GM20000 (cell line): ENCODE results near the gene ANO7.
A peak's percentile ranks its signal among the peaks of the same experiment; 100 is the strongest.
"Not testable (repeated sequence)": the region's sequence is repeated elsewhere in the genome, so short reads cannot be mapped to it uniquely, and the experiment has no call there.

Experiments used
- DNase-seq: peaks from one replicate; pipeline ENCODE4 v3.0.0; 2012; ENCODE audit warnings: low spot score
- TF ChIP-seq, protein P1 (sequence below): IDR thresholded peaks from 2 replicates; pipeline ENCODE4 v1.5.1; 2012; ENCODE audit warnings: mild to moderate bottlenecking, control low read depth; ENCODE audit errors: extremely low read depth, missing control alignments

The ANO7 gene

DNA sequence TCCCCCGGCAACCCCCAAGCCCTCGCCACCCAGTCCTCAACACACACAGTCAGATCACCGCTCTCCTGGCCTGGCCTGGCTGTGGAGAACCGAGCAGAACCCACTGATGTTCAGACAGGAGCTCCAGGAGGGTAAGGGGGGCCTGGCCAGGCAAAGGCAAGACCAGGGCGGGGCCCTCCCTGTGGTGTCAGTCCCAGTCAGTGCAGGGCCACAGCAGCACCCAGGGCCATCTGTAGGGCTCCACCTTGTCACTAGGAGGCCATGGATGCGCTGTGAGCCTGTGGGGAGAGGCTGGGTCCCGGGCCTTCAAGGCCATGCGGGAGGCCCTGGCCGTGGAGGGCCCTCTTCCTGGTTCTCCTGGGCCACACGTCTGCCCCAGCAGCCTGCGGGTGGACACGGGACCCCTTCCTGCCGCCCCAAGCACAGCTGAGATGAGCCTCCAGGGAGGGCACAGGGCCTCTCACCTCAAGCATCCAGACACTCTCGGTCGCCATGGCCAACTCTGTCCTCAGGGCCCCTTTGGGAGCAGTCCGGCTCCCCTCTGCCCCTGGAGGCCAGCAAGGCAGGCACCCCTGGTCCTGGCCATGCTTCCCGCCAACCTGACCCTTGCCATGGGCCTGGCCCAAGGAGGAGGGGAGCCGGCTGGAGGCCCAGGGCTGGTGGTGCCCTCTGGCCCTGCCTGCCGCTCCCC lies 2.0 kb downstream of the ANO7 start:
- DNase-seq: peak; percentile 22
- TF ChIP-seq, protein P1, sequence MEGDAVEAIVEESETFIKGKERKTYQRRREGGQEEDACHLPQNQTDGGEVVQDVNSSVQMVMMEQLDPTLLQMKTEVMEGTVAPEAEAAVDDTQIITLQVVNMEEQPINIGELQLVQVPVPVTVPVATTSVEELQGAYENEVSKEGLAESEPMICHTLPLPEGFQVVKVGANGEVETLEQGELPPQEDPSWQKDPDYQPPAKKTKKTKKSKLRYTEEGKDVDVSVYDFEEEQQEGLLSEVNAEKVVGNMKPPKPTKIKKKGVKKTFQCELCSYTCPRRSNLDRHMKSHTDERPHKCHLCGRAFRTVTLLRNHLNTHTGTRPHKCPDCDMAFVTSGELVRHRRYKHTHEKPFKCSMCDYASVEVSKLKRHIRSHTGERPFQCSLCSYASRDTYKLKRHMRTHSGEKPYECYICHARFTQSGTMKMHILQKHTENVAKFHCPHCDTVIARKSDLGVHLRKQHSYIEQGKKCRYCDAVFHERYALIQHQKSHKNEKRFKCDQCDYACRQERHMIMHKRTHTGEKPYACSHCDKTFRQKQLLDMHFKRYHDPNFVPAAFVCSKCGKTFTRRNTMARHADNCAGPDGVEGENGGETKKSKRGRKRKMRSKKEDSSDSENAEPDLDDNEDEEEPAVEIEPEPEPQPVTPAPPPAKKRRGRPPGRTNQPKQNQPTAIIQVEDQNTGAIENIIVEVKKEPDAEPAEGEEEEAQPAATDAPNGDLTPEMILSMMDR: no peak

DNA sequence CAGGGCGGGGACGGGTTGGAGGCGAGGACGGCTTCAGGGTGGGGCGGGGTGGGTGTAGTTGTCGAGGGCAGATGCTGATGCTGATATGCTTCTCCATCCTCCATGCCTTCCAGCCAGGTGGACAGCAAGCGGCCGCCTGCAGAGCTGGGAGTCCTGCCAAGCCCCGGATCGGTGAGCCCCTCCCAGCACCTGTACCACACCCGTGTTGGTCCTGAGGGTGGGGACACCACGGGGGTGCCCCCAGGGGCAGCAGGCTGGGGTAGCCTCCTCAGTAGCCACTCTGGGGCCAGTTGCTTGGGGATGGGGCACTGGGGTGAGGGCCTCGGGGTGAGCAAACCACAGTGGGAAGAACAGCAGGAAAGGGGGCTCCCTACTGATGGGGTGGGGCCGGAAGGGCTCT lies 2.6 kb downstream of the ANO7 start:
- no peak for DNase-seq
- TF ChIP-seq, protein P1: no peak

DNA sequence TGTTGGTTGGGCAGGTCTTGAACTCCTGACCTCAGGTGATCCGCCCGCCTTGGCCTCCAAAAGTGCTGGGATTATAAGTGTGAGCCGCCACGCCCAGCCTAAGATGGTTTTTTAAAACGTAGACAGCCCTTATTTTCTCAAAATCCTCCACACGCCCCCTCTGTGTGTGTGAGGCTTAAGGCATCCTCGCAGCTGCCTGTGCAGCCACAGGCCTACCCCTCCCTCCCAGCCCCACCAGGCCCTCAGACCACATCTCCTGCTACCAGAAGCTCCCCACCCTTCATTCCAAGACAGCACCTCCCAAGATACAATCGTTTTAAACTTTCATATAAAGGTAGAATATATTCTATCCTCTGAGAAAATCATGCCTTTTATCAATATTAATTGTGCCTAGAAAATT lies 4.8 kb downstream of the ANO7 start:
- TF ChIP-seq, protein P1: no peak
- DNase-seq: no peak

DNA sequence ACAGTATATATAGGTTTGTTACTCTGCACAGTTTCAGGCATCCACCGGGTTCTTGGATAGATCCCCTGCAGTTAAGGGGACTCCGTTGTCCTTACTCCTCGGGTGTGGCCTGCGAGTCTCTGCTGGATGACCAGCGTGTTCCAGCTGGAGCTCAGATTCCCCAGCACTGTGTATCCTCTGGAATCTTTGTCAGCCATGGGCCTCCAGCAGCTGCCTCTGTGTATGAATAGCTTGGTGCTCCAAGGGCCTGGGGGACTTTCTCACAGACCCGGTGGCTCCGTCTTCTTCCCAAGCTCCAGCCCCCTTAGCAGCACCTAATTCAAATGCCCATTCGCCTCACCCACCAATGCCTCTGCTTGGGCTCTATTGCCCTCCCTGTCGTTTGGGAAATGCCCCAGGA lies 6.3 kb downstream of the ANO7 start:
- no peak for DNase-seq
- TF ChIP-seq, protein P1: no peak

DNA sequence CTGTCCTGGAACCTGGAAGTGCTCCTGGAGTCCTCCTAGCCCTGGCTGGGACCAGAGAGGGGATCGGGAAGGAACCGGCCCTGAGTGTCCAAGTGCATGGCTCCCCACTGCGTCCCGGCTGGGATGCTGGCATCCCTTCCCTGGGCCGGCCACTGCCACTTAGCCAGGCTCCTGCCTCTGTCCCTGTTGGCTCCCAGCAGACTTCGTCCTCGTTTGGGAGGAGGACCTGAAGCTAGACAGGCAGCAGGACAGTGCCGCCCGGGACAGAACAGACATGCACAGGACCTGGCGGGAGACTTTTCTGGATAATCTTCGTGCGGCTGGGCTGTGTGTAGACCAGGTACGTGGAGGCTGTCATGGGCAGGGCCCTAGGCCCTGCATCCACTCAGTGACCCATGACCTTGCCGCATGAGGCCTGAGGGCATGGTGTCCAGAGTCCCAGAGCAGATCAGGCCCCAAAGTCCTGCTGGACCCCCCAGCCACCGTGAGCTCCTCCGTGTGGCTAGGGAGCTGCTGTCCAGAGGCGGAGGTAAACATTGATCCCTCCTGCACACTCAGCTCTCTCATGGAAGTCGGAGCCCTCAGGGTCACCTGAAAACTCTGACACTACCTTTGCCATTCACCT lies 7.1 kb downstream of the ANO7 start:
- TF ChIP-seq, protein P1: no peak
- no peak for DNase-seq

DNA sequence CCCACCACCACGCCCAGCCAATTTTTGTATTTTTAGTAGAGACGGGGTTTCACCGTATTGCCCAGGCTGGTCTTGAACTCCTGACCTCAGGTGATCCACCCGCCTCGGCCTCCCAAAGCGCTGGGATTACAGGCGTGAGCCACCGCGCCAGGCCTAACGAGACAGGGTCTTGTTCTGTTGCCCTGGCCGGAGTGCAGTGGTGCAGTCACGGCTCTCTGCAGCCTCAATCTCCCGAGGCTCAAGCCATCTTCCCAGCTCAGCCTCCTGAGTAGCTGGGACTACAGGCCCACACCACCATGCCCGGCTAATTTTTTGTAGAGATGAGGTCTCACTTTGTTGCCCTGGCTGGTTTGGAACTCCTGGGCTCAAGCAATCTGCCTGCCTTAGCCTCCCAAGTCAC lies 8.8 kb downstream of the ANO7 start:
- not testable (repeated sequence) for DNase-seq

DNA sequence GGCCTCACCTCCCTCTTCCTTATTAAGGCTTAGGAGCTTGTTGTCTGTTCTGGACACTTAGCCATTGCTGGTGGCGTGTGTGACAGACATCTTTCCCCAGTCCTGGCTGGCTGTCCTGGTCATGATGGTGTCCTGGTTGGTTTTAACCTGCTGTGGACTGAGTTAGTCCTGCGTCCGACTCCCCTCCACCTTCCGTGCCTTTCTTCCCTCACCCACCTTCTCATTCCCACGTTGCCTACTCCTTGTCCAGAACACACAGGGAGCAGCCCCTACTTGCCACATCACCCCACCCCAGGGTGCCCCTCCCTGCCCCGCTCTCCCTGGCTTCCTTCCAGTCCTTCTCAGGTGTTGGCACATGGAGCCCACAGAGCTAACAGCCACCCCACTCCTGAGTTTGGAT lies 9.5 kb downstream of the ANO7 start:
- DNase-seq: no peak
- TF ChIP-seq, protein P1: no peak
